ENCODE data around the gene TNRC18.

DNA sequence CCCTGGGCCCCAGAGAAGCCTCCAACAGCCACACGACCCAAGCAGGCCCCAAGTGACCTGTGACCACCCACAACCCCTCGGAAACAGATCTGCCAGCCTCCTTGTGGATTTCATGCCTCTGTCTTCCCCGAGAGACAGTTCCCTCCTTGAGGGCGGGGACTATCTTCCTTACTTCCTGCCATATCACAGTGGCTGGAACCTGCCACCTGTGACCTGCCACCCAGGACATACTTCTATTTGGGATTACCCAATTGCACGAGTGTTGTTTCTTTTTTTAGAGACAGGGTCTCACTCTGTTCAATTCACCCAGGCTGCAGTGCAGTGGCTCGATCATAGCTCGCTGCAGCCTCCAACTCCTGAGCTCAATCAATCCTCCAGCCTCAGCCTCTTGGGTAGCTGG lies 25.9 kb downstream of the TNRC18 start:
- TF ChIP-seq, protein P1, sequence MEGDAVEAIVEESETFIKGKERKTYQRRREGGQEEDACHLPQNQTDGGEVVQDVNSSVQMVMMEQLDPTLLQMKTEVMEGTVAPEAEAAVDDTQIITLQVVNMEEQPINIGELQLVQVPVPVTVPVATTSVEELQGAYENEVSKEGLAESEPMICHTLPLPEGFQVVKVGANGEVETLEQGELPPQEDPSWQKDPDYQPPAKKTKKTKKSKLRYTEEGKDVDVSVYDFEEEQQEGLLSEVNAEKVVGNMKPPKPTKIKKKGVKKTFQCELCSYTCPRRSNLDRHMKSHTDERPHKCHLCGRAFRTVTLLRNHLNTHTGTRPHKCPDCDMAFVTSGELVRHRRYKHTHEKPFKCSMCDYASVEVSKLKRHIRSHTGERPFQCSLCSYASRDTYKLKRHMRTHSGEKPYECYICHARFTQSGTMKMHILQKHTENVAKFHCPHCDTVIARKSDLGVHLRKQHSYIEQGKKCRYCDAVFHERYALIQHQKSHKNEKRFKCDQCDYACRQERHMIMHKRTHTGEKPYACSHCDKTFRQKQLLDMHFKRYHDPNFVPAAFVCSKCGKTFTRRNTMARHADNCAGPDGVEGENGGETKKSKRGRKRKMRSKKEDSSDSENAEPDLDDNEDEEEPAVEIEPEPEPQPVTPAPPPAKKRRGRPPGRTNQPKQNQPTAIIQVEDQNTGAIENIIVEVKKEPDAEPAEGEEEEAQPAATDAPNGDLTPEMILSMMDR (IDR thresholded peaks at IDR 0.05), result no peak
- no peak for TF ChIP-seq POLR2A (IDR thresholded peaks at IDR 0.05)

Data from Peyer's patch (tissue), 4 donors.